ENCODE measurements around the gene SLC4A4.

The SLC4A4 gene

GRCh38 chr4:71417150-71417549 lies 78.3 kb downstream of the SLC4A4 start:
- FAIRE-seq: no peak

- FAIRE-seq: no peak
Measured at GRCh38 chr4:71426381-71427042, 87.7 kb downstream of the SLC4A4 start.

- FAIRE-seq: no peak
Measured at GRCh38 chr4:71429106-71429505, 90.3 kb downstream of the SLC4A4 start.

GRCh38 chr4:71429962-71430361 lies 91.1 kb downstream of the SLC4A4 start:
- no peak for FAIRE-seq

- FAIRE-seq: no peak
Measured at GRCh38 chr4:71430609-71431008, 91.8 kb downstream of the SLC4A4 start.

GRCh38 chr4:71440612-71441011 lies 101.8 kb downstream of the SLC4A4 start:
- no peak for FAIRE-seq

GRCh38 chr4:71441186-71442169 lies 102.7 kb downstream of the SLC4A4 start:
- FAIRE-seq: no peak

GRCh38 chr4:71442336-71442735 lies 103.5 kb downstream of the SLC4A4 start:
- FAIRE-seq: no peak

- no peak for FAIRE-seq
Measured at GRCh38 chr4:71444395-71444794, 105.6 kb downstream of the SLC4A4 start.

- FAIRE-seq: no peak
Measured at GRCh38 chr4:71445811-71446210, 107.0 kb downstream of the SLC4A4 start.

GRCh38 chr4:71446479-71447081 lies 107.8 kb downstream of the SLC4A4 start:
- FAIRE-seq: no peak

GRCh38 chr4:71449040-71449439 lies 110.2 kb downstream of the SLC4A4 start:
- no peak for FAIRE-seq

- FAIRE-seq: no peak
Measured at GRCh38 chr4:71449878-71450277, 111.1 kb downstream of the SLC4A4 start.

- no peak for FAIRE-seq
Measured at GRCh38 chr4:71453531-71453930, 114.7 kb downstream of the SLC4A4 start.

- FAIRE-seq: no peak
Measured at GRCh38 chr4:71456841-71457240, 118.0 kb downstream of the SLC4A4 start.

GRCh38 chr4:71460371-71460770 lies 121.6 kb downstream of the SLC4A4 start:
- no peak for FAIRE-seq

- FAIRE-seq: no peak
Measured at GRCh38 chr4:71461422-71461821, 122.6 kb downstream of the SLC4A4 start.

GRCh38 chr4:71466775-71467174 lies 128.0 kb downstream of the SLC4A4 start:
- no peak for FAIRE-seq

GRCh38 chr4:71468116-71468710 lies 129.4 kb downstream of the SLC4A4 start:
- FAIRE-seq: no peak

- no peak for FAIRE-seq
Measured at GRCh38 chr4:71469541-71469940, 130.7 kb downstream of the SLC4A4 start.

GRCh38 chr4:71470524-71470923 lies 131.7 kb downstream of the SLC4A4 start:
- FAIRE-seq: no peak

- FAIRE-seq: no peak
Measured at GRCh38 chr4:71472946-71473345, 134.1 kb downstream of the SLC4A4 start.

- no peak for FAIRE-seq
Measured at GRCh38 chr4:71473541-71474240, 134.9 kb downstream of the SLC4A4 start.
